SKM-1 (cell line): ENCODE results near the gene SSRP1.
"Not testable (repeated sequence)": the region's sequence is repeated elsewhere in the genome, so short reads cannot be mapped to it uniquely, and the experiment has no call there.

Experiments
- DNase-seq: peaks from one replicate; lab custom pipeline; 2025; ENCODE audit not compliant: unreplicated experiment; lab: John Stamatoyannopoulos, UW

SSRP1 gene

DNA sequence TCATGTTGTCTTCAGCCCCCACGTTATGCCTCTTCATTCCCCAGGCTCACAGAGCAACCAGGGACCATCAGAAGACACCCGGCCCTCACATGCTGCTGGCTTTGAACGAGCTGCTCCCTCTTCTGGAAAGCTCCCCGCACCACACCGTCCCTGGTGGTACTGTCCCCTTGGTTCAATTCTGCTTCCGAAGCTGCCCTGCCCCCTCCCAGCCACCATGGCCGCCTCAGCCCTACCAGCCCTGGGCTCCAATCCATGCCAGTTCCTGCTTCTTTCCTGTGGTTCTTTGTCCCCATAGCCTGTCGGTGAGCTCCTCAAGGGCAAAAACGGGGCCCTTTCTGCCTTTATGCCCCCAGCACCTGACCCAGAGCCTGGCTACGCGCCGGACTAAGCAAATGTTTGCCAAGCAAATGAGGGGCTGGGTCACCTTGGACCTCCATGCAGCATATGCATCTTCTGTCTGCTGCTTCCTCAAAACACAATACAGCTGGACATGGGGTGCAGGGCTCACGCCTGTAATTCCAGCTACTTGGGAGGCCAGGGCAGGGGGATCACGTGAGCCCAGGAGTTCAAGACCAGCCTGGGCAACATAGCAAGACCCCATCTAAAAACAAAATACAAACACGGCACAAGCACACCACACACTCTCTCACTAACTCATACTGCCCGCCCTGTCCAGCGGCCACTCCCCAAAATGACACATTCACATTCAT lies 32.3 kb downstream of the SSRP1 start:
- DNase-seq = no peak

DNA sequence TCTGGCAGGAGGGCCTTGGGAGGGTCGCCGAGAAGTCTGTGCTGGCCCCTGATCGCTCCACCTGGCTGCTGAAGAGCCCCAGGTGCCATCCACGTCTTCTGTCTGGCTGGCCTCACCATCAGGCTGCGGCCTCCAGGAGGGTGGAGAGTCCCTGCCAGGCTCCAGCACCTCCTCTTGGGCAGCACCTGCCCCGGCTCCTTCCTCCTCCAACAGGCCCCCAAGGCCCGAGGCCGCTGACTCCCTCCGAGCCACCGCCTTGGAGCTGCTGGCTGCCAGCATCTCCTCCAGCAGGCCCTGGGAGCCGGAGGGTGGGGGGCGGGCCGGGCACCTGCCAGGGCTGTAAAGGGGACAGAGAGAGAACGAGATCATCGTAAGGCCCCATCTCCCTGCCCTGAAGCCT lies 33.2 kb downstream of the SSRP1 start:
- DNase-seq = no peak

DNA sequence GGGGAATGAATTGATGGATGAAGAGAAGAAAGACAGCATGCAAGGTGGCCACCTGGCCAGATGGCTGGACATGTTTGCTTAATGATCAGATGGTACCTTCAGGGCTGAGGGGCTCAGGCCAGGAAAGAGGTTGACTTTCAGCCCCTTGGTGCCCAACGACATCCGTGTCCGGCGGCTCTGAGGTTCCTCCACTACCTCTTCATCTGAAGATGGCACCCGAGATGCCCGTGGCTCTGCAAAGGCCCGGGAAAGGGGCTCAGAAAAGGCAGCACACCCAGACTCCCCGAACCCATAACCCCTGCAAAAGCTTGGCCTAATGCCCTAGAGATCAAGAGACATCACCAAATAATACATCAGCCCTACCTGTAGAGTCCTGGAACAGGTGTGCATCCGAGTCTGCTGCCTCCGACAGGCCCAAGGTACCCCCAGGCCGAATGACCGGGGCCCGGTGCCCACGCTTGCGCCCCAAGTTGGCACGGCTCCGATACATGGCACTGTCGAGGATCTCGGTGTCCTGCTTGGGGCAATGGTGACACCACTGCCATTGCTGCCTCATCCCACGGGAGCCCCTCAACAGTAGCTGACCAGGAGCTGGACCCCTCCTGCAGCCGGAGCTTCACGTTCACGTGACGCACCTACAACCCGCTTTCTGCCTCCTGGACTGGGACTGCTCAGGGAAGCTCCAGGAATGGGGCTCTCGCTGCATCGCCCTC lies 33.8 kb downstream of the SSRP1 start:
- no peak for DNase-seq

DNA sequence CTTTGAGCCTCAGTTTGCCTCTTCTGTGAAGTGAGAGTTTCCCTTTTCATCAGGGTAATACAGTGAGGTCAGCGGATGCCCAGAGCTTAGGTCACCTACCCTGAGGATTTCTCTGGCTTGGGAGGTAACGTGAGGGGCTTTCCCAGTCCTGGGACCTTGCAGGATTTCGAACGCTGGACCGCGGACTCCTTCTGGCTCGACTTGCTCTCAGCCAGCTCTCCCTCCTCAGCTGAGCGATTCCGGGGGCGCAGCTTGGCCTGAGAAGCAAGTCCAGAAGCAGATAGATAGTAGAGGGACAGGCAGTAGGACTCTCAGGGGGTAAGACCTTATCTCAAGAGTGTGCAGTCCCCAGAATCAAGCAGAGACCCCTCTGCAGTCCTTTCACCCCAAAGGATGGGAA lies 34.9 kb downstream of the SSRP1 start:
- no peak for DNase-seq

DNA sequence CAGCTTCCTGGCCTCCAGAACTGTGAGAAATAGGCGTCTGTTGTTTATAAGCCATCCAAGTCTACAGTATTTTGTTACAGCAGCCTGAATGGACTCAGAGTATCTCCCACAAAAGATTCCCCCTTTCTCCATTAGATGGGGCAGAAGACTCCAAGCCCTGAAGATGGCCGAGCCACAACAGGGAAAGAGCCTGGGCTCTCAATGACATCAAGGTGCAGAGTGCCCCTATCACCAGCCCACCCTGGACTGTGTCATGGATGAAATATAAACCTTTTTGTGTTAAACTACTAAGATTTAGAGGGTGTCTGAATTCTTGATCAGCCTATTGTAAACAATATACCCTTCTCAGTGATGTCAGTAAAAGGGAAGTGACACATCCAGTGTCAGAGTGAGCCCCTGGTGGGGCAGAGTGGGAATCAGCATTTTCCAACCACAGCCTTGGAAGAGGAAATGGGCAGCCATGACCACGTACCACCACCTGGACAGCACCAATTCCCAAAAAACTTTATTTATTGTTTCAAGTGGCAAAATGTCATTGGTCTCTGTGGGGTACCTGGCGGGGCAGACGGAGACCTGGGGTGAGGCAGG lies 36.4 kb downstream of the SSRP1 start:
- no peak for DNase-seq

DNA sequence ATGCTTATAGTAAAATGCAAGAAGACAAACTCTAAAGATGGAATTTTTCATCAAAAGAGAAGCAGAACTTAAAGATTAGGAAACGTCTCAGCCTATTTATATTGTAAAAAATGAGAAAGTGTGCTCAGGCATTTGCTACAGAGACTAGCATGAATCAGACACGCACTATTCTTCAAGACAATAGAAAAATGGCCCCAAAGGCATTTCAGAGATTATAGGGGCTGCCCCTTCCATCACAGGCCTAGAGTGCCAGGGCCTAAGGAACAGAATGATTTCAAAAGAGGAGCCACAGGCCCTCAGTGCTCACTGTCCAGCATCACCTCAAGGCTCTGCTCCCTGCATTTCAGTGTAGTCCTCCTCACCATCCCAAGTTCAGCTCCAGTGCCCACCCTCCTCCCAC lies 38.5 kb downstream of the SSRP1 start:
- no peak for DNase-seq

DNA sequence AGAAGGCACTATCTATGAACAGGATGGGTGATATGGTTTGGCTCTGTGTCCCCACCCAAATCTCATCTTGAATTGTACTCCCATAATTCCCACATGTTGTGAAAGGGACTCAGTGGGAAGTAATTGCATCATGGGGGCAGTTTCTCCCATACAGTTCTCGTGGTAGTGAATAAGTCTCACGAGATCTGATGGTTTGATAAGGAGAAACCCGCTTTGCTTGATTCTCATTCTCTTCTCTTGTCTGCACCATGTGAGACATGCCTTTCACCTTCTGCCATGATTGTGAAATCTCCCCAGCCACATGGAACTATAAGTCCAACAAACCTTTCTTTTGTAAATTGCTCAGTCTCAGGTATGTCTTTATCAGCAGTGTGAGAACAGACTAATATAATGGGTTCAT lies 39.5 kb downstream of the SSRP1 start:
- not testable (repeated sequence) for DNase-seq

DNA sequence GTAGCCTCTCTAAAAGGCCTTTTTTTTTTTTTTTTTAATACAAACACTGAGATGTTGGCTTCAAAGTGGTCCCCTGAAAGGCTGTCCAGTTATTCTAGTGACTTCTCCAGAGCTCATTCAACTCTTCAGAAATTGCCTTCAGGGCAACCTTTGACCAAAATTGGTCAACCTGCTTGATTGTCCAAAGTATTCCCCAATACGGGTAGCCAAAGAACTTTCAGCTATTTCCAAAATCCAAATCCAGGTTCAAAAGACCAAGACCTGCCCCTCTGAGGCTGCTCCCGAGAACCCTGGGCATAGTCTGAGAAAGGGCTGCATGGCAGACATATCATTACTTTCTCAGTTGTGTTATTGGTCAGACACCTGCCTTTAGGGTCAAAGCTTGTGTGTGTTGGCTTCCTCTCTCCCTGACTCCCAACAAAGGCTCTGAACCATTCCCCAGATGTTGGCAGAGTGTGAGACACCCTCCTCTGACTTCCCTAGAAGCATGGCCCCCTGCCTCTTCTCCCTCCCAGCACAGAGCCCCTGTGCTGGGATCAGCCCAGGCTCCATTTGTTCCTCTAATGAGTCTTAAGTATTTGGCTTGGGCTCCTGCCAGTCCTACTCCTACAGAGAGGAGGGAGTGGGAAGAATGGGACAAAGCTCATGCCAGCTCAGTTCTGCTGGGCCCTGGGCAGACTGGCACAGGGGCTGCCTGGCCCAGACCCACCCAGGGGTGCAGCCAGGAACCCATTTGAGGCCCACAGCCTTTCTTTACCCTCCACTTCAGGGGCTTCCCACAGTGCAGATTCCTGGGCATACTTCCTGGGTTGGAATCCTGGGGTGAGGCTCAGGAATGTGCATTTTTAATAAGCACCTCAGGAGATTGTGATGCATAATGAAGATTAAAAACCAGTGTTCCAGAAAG lies 41.2 kb downstream of the SSRP1 start:
- no peak for DNase-seq

DNA sequence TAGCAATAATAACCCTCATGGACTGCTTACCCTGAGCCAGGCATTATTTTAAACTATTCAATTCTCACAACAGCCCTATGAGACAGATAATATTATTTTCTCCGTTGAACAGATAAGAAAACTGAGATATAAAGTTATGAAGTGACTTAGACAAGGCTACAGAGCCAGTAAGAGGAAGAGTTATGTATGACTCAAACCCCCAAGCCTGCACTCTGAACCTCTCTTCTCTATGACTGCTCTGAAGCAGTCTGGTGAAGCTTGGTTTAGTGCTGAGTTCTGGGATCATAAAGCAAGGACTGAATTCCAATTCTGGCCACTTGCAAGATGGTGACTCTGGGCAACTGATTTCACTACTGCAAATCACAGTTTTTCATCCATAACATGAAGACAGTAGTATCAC lies 45.4 kb downstream of the SSRP1 start:
- no peak for DNase-seq

DNA sequence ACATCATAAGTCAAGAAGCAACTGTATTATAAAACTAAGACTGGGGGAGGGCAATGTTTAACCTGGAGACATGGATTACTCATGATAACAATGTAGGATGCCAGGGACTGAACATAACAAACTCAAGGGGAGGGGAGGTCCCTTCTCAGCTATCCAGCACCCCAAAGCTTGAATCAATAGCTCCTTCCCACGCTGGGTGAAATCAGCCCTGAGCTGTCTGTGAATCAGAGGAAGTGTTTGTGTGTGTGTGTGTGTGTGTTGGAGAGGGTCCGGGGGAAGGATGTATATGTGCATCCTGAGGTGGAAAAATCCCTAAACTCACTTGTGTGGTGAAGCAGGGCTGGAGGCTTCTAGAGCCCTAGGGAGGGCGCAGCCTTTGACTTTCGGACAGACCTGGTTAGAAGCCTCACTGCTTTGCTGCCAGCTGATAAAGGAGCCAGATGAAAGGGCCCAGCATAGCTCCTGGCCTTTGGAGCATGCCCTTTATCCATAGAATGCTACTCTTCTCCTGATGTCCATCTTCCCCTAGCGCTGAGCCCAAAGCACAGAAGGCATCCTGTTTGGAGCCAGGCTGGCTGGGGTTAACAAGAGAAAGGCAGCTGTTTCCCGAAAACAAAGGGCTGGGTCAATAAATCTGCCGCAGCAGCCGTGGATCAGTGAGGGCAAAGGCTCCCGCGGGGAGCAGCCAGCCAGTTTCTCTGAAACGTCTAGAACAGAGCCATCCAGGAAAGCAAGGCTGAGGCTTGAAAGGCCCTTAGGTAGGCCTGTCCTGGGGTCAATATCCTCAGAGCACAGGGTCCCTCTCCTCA lies 46.7 kb downstream of the SSRP1 start:
- DNase-seq = no peak

DNA sequence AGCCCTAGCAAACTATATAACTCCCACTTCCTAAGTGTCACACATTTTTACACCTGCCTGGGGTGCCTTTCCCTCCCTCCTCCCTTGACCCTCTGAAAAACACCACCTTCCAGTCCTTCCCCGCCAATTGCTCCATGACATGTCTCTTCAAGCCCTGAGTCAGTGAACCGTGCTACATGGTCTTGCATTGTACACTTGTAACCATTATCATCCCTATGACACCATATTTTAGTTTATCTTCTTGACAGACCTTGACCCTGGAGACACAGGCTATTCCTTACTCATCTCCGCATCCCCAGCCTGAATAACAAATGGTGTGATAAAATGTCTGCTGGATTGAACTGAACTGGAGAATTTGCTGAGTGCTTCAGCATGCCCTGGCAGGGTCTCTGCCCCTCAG lies 47.8 kb downstream of the SSRP1 start:
- DNase-seq = no peak

DNA sequence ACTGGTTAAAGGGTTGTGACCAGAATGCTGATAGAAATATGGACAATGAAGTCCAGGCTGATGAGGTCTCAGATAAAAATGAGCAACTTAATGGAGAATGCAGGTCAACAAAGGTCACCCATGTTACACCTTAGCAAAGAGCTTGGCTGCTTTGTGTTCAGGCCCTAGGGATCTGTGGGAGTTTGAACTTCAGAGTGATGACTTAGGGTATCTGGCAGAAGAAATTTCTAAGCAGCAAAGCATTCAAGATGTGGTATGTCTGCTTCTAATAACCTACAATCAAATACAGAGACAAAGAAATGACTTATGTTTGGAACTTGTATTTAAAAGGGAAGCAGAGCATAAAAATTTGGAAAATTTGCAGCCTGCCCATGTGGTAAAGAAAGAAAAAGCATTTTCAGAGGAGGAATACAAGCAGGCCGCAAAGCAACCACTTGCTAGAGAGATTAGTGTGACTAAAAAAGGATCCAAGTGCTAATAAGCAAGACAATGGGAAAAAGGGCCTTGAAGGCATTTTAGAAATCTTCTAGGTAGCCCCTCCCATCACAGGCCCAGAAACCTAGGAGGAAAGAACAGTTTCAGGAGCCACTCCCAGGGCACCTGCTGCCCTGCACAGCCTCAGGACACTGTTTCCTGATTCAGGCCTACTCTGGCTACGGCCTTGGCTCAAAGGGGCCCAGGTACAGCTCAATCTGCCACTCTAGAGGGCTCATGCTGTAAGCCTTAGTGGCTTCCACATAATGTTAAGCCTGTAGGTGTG lies 52.3 kb downstream of the SSRP1 start:
- DNase-seq = no peak

DNA sequence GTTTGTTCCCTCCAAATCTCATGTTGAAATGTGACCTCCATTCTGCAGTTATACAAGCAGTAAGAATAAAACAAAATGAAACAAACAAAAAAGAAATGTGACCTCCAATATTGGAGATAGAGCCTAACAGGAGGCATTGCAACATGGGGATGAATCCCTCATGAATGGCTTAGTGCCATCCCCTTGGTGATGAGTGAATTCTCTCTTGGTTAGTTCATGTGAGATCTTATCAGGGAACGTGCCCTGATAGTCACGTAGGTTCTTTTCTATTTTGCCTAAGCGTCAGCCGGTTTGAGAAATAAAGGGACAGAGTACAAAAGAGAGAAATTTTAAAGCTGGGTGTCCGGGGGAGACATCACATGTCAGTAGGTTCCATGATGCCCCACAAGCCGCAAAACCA lies 54.1 kb downstream of the SSRP1 start:
- DNase-seq = not testable (repeated sequence)

DNA sequence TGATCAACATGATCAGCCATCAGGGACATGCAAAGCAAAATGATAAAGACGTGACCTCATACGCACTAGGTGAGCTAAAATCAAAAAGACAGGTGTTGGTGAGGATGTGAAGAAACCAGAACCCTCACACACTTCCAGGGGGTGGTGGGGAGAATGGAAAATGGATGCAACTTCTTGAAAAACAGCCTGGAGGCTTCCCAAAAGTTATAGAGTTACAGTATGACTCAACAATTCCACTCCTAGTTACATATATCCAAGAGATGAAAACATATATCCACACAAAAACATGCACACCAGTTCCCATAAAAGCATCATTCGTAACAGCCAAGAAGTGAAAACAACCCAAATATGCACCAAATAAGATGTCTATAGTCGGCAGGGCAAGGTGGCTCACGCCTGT lies 56.6 kb downstream of the SSRP1 start:
- DNase-seq = no peak

DNA sequence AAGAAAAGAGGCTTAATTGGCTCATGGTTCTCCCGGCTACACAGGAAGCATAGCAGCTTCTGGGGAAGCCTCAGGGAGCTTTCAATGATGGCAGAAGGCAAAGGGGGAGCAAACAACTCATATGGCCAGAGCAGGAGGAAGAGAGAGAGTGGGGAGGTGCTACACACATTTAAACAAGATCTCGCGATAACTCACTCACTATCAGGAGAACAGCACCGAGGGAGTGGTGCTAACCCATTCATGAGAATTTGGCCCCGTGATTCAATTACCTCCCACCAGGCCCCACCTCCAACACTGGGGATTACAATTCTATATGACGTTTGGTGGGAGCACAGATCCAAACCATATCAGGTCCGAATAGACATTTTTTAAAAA lies 57.0 kb downstream of the SSRP1 start:
- no peak for DNase-seq

DNA sequence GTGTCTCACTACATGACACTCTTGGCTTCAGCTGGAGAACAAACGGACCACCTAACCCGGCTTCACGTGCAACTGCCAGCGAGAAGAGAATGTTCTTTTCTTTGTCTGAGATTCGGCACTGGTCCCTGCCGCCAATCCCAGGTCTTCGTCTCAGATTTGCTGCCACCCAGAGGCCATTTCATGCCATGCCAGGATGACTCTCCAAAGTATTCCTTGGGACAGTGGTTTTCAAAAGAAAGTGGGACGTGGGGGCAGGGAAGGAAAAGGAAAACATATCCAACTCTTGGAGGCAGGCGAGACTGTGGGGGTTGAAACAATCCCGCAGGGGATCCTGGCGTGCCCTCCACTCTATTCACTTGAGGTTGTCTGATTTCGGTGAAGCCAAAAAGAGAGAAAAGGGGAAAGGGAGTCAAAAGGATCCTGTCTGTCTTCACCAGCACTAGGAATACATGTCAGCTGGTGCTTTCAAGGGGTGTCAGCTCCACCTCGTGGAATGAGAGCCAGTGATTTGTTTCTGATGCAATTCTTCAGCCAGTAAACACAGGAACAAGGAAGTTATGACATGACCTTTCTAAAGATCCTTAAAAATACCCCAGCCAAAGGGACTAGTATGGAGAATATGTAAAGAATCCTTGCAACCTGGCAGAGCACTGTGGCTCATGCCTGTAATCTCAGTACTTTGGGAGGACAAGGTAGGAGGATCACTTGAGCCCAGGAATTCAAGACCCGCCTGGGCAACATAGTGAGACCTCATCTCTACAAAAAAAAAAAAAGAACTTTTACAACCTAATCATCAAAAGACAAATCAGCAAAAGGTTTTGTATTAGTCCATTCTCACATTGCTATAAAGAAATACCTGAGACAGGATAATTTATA lies 57.6 kb downstream of the SSRP1 start:
- no peak for DNase-seq

DNA sequence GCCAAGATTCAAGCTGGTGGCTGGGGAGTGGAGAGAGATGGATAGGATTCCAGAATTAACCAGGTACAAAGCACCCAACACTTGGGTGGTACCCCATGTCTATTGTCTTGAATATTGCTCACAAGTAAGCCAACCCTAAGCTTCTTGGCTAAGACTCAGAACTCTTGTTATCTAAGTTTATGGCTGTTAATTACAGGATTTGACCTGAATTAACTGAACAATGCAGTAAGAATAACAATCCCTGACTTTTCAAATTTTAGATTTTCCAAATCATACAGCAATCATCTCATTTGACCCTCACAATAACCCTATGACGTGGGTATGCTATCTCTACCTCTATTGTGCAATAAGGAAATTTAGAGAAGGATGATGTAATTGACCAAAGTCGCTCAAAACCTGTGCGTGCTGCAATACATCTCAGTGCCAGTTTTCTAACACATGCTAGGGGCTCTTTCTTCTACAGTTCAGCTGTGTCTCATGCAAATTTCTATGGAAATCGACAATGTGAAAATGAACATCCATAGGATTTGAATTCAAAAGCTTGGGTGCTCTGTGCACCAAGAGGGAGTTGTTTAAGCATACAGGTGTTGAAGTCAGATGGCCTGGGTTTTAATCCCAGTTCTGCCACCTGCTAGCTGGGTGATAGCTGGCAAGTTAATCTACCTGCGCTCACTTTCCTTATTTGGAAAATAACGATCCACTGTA lies 58.6 kb downstream of the SSRP1 start:
- peak; percentile 54 for DNase-seq
